Measurements from ENCODE around the gene GRM8. TPM values are rescaled to one million over a fixed set of nuclear protein-coding genes. Genes with fewer than 3 reads are reported as not detected.
A peak's percentile ranks its signal among the peaks of the same experiment; 100 is the strongest.

The GRM8 gene
- total RNA-seq, 1 experiment from 2014 or later: 1.8 TPM

DNA sequence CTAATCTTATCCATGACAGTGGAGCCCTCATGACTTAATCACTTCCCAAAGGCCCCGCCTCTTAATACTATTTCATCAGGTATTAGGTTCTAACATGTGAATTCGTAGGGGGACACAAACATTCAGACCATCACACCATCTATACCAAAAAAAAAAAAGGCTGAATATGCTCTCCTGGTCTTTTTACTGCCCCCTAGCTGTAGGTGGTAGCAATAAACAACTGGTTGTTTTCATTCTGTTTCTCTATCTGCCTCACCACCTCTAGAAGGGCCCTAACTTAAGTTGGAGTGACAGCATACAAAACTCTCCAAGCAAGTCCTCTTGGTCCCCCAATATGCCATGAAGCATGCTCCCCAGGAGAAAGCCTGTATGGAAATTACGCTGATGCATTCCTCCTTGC lies 94.1 kb downstream of the GRM8 start:
- no peak overlapping the region for H2AFZ ChIP-seq (ENCODE audit: low read length)
- H3K79me2 ChIP-seq (ENCODE audit: insufficient read depth, low read length): peaks cover 1% of the 10 kb centered on the region; the same call in 1 of the 2 replicates
- H3K14ac ChIP-seq (ENCODE audit: insufficient read depth, low read length): no peak overlapping the region
- DNase-seq: no peak
- H4K5ac ChIP-seq (ENCODE audit: insufficient read length, low read depth, low read length): no peak overlapping the region
- H3K23ac ChIP-seq (ENCODE audit: insufficient read length, low read depth, low read length): no peak overlapping the region
- no peak overlapping the region for H2BK5ac ChIP-seq (ENCODE audit: insufficient read length, low read length)
- no peak overlapping the region for H4K8ac ChIP-seq (replicated peaks; ENCODE audit: insufficient read length, low read depth, low read length)
- H2BK20ac ChIP-seq (ENCODE audit: low read depth, low read length, poor library complexity, severe bottlenecking): no peak overlapping the region
- H3K9ac ChIP-seq (ENCODE audit: extremely low read depth, insufficient read length, low read length): no peak overlapping the region
- no peaks in the 10 kb centered on the region for H3K79me1 ChIP-seq (ENCODE audit: insufficient read depth, low read depth, low read length, poor library complexity, severe bottlenecking)
- H3K23me2 ChIP-seq (ENCODE audit: insufficient read length, low read depth, low read length, poor library complexity, severe bottlenecking): no peaks in the 10 kb centered on the region
- no peak overlapping the region; a peak in 1 of 7 replicates for H3K27ac Mint-ChIP-seq
- H2AK5ac ChIP-seq (ENCODE audit: insufficient read length, low read length): no peak overlapping the region
- H4K20me1 ChIP-seq (ENCODE audit: control insufficient read depth, insufficient read depth, insufficient read length): no peaks in the 10 kb centered on the region
- H3K27me3 ChIP-seq (ENCODE audit: insufficient read depth, low read length): no peaks in the 10 kb centered on the region
- H3K36me3 Mint-ChIP-seq (ENCODE audit: insufficient read depth in 1 of 3, low read depth in 3 of 3): no peaks in the 10 kb centered on the region
- peaks cover 19% of the 10 kb centered on the region for H3K27me3 Mint-ChIP-seq (ENCODE audit: low read depth)
- no peak overlapping the region for H3T11ph ChIP-seq (ENCODE audit: low read length)
- H3K4me2 ChIP-seq (ENCODE audit: insufficient read depth, insufficient read length, low read length): no peak overlapping the region
- H3K9me3 ChIP-seq (ENCODE audit: control insufficient read depth, low read depth, low read length): no peaks in the 10 kb centered on the region
- H4K91ac ChIP-seq (ENCODE audit: insufficient read length, low read depth, low read length): no peak overlapping the region
- peaks cover 4 to 5% of the 10 kb centered on the region in 2 experiments; a peak in 3 of 4 replicates for H3K4me1 Mint-ChIP-seq
- no peak overlapping the region for H3K4ac ChIP-seq (ENCODE audit: low read depth, low read length)
- no peak overlapping the region for H3K56ac ChIP-seq (ENCODE audit: insufficient read length, low read depth, low read length)
- H3K18ac ChIP-seq (ENCODE audit: insufficient read length, low read depth, low read length): no peak overlapping the region
- no peak overlapping the region for H3K27ac ChIP-seq (ENCODE audit: insufficient read length, low read depth, low read length)
- H2BK15ac ChIP-seq (ENCODE audit: low read depth, low read length): no peak overlapping the region
- no CpG with 5 or more reads among the region's 3 CpGs for WGBS (ENCODE audit: extremely low coverage, insufficient read length, low lambda C conversion rate)
- H3K4me1 ChIP-seq (ENCODE audit: insufficient read depth, low read length): no peaks in the 10 kb centered on the region
- H2BK12ac ChIP-seq (ENCODE audit: insufficient read length, low read depth, low read length): no peak overlapping the region
- H3K4me3 Mint-ChIP-seq: no peak overlapping the region
- no peaks in the 10 kb centered on the region for H3K9me3 Mint-ChIP-seq
- no peak overlapping the region for H2BK120ac ChIP-seq (ENCODE audit: low read depth, low read length, poor library complexity, severe bottlenecking)
- TF ChIP-seq, protein P1, sequence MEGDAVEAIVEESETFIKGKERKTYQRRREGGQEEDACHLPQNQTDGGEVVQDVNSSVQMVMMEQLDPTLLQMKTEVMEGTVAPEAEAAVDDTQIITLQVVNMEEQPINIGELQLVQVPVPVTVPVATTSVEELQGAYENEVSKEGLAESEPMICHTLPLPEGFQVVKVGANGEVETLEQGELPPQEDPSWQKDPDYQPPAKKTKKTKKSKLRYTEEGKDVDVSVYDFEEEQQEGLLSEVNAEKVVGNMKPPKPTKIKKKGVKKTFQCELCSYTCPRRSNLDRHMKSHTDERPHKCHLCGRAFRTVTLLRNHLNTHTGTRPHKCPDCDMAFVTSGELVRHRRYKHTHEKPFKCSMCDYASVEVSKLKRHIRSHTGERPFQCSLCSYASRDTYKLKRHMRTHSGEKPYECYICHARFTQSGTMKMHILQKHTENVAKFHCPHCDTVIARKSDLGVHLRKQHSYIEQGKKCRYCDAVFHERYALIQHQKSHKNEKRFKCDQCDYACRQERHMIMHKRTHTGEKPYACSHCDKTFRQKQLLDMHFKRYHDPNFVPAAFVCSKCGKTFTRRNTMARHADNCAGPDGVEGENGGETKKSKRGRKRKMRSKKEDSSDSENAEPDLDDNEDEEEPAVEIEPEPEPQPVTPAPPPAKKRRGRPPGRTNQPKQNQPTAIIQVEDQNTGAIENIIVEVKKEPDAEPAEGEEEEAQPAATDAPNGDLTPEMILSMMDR (conservative IDR thresholded peaks at IDR 0.05): peak; percentile 78

Data from H9 (cell line).